Choroid plexus epithelial cell (primary cell): Measurements from ENCODE around the gene FAM210A.
A peak's percentile ranks its signal among the peaks of the same experiment; 100 is the strongest.

Experiments
- DNase-seq: peaks from one replicate; pipeline ENCODE4 v3.0.0-alpha.2; 2010; ENCODE audit warnings: low read depth
- H3K4me3 ChIP-seq: 2 replicates; pipeline ENCODE4 v1.5.1; 2011; ENCODE audit warnings: low read depth, mild to moderate bottlenecking, control low read depth, low read length, moderate library complexity
- CTCF ChIP-seq: conservative IDR thresholded peaks from 2 replicates; pipeline ENCODE4 v1.5.1; 2011; ENCODE audit warnings: low read depth, mild to moderate bottlenecking, control low read depth, inconsistent platforms, low read length, moderate library complexity

FAM210A gene

GRCh38 chr18:13725566-13726231 is 659 bp downstream of the FAM210A start:
- peak; percentile 12 for DNase-seq
- no peak for TF ChIP-seq CTCF
- H3K4me3 ChIP-seq: peak overlapping the region; percentile 78

GRCh38 chr18:13720847-13721246 is 5.5 kb downstream of the FAM210A start:
- no peak for DNase-seq
- H3K4me3 ChIP-seq: no peak overlapping the region
- TF ChIP-seq CTCF: no peak

- no peak overlapping the region for H3K4me3 ChIP-seq
- no peak for DNase-seq
- TF ChIP-seq CTCF: no peak
Measured at GRCh38 chr18:13720123-13720522, 6.2 kb downstream of the FAM210A start.

- no peak for TF ChIP-seq CTCF
- no peak overlapping the region for H3K4me3 ChIP-seq
- DNase-seq: no peak
Measured at GRCh38 chr18:13716916-13717315, 9.4 kb downstream of the FAM210A start.

GRCh38 chr18:13715330-13715729 is 11.0 kb downstream of the FAM210A start:
- no peak for TF ChIP-seq CTCF
- DNase-seq: no peak
- no peak overlapping the region for H3K4me3 ChIP-seq

GRCh38 chr18:13713455-13714055 is 12.8 kb downstream of the FAM210A start:
- no peak overlapping the region for H3K4me3 ChIP-seq
- TF ChIP-seq CTCF: no peak
- DNase-seq: no peak

- H3K4me3 ChIP-seq: no peak overlapping the region
Measured at GRCh38 chr18:13712400-13713131, 13.8 kb downstream of the FAM210A start.

More at GRCh38 chr18:13712400-13713131, 13.8 kb downstream of the FAM210A start:
- no peak for DNase-seq
- no peak for TF ChIP-seq CTCF
